Neural progenitor cell (in vitro differentiated cells): Measurements from ENCODE around the gene CLEC3B. TPM values are rescaled to one million over a fixed set of nuclear protein-coding genes. Genes with fewer than 3 reads are reported as not detected.
A peak's percentile ranks its signal among the peaks of the same experiment; 100 is the strongest.

Experiments used
- DNase-seq: peaks from one replicate; pipeline ENCODE4 v3.0.0-alpha.2; 2016; ENCODE audit warnings: low spot score
- H2AFZ ChIP-seq: fragments of 200-600 bp; sonication (generic); replicated peaks from 2 replicates; pipeline ENCODE4 v1.6.1; 2016; ENCODE audit warnings: antibody characterized with exemption
- H3F3A ChIP-seq: fragments of 200-600 bp; sonication (generic); 2 replicates; pipeline ENCODE4 v1.6.1; 2016; ENCODE audit warnings: antibody characterized with exemption, low read depth
- H3K27ac ChIP-seq: fragments of 200-600 bp; sonication (generic); 2 replicates; pipeline ENCODE4 v1.5.1; 2016; ENCODE audit warnings: mild to moderate bottlenecking
- H3K27me3 ChIP-seq: fragments of 200-600 bp; sonication (generic); 2 replicates; pipeline ENCODE4 v1.6.1; 2016; ENCODE audit warnings: mild to moderate bottlenecking, moderate library complexity
- H3K36me3 ChIP-seq: fragments of 200-600 bp; sonication (generic); 2 replicates; pipeline ENCODE4 v1.5.1; 2016
- H3K4me1 ChIP-seq: fragments of 200-600 bp; sonication (generic); 2 replicates; pipeline ENCODE4 v1.6.1; 2016; ENCODE audit warnings: mixed run types
- H3K4me2 ChIP-seq: fragments of 200-600 bp; sonication (generic); 2 replicates; pipeline ENCODE4 v1.6.1; 2016
- H3K4me3 ChIP-seq: fragments of 200-600 bp; sonication (generic); 2 replicates; pipeline ENCODE4 v1.5.1; 2016
- H3K79me2 ChIP-seq: fragments of 200-600 bp; sonication (generic); 2 replicates; pipeline ENCODE4 v1.6.1; 2016; ENCODE audit warnings: low read depth
- H3K9ac ChIP-seq: fragments of 200-600 bp; sonication (generic); 2 replicates; pipeline ENCODE4 v1.6.1; 2016
- H3K9me3 ChIP-seq: fragments of 200-600 bp; sonication (generic); 2 replicates; pipeline ENCODE4 v1.5.1; 2016; ENCODE audit warnings: low read depth
- H4K20me1 ChIP-seq: fragments of 200-600 bp; sonication (generic); 2 replicates; pipeline ENCODE4 v1.6.1; 2016; ENCODE audit warnings: low read depth
- H3K27ac Mint-ChIP-seq: 3 replicates; pipeline ENCODE4 v1.8.0; 2021; ENCODE audit warnings: mixed read lengths
- H3K27me3 Mint-ChIP-seq: 2 replicates; pipeline ENCODE4 v1.8.0; 2022; ENCODE audit warnings: low read depth, mild to moderate bottlenecking, inconsistent platforms, moderate library complexity, mixed read lengths; ENCODE audit not compliant: insufficient read depth
- H3K36me3 Mint-ChIP-seq: 3 replicates; pipeline ENCODE4 v1.8.0; 2021; ENCODE audit warnings: mixed read lengths
- H3K4me1 Mint-ChIP-seq: 3 replicates; pipeline ENCODE4 v1.8.0; 2021; ENCODE audit warnings: mixed read lengths
- H3K4me3 Mint-ChIP-seq: 3 replicates; pipeline ENCODE4 v1.8.0; 2021; ENCODE audit warnings: mild to moderate bottlenecking, moderate library complexity, mixed read lengths
- H3K9me3 Mint-ChIP-seq: 3 replicates; pipeline ENCODE4 v1.8.0; 2020; ENCODE audit warnings: mixed read lengths
- CTCF ChIP-seq: fragments of 200-600 bp; sonication (generic); IDR thresholded peaks from 2 replicates; pipeline ENCODE4 v1.5.1; 2017; ENCODE audit warnings: antibody characterized with exemption, mild to moderate bottlenecking
- EZH2 ChIP-seq: fragments of 200-600 bp; sonication (generic); IDR thresholded peaks from 2 replicates; pipeline ENCODE4 v1.6.1; 2017; ENCODE audit warnings: antibody characterized with exemption, mild to moderate bottlenecking, moderate library complexity
- EZH2phosphoT487 ChIP-seq: fragments of 200-600 bp; sonication (generic); IDR thresholded peaks from 2 replicates; pipeline ENCODE4 v1.6.1; 2017; ENCODE audit warnings: antibody characterized with exemption
- total RNA-seq: library from RNA; depleted of rRNA; stranded (reverse); fragments of >200 nt; gene quantifications from 2 replicates; pipeline ENCODE4 v1.2.3, GENCODE V29; 2015; ENCODE audit warnings: low replicate concordance

CLEC3B gene
- total RNA-seq, 1 donor from 2014 or later = not detected

- Mint-ChIP-seq H3K27me3 (no peaks in the 10 kb centered on the region), H3K4me3 (no peak overlapping the region), H3K4me1 (peaks cover 31% of the 10 kb centered on the region), H3K36me3 (no peaks in the 10 kb centered on the region), H3K9me3 (no peaks in the 10 kb centered on the region), H3K27ac (no peak overlapping the region)
- Histone ChIP-seq H3K9me3 (no peaks in the 10 kb centered on the region), H3K4me2 (no peak overlapping the region), H2AFZ (no peak overlapping the region), H3K4me1 (peaks cover 15% of the 10 kb centered on the region), H3K9ac (no peak overlapping the region), H3K4me3 (no peak overlapping the region), H3K27me3 (peaks cover 39% of the 10 kb centered on the region), H3F3A (peaks cover 13% of the 10 kb centered on the region), H3K27ac (no peak overlapping the region), H4K20me1 (peaks cover 5% of the 10 kb centered on the region), H3K79me2 (no peaks in the 10 kb centered on the region), H3K36me3 (no peaks in the 10 kb centered on the region)
- DNase-seq = no peak
- TF ChIP-seq EZH2 (no peak), EZH2phosphoT487 (no peak), CTCF (no peak)
These were observed 33.0 kb downstream of the CLEC3B start for GRCh38 chr3:45059132-45059531.

GRCh38 chr3:45060165-45060892 is 34.2 kb downstream of the CLEC3B start:
- H3K4me2 ChIP-seq = peak overlapping the region; percentile 52
- peak overlapping the region; percentile 41 for H3K4me3 Mint-ChIP-seq
- H3K36me3 Mint-ChIP-seq = no peaks in the 10 kb centered on the region
- DNase-seq = peak; percentile 67
- H4K20me1 ChIP-seq = peaks cover 5% of the 10 kb centered on the region
- TF ChIP-seq CTCF (no peak), EZH2phosphoT487 (no peak), EZH2 (no peak)
- no peaks in the 10 kb centered on the region for H3K79me2 ChIP-seq
- no peak overlapping the region for H3K27ac Mint-ChIP-seq
- peaks cover 13% of the 10 kb centered on the region for H3F3A ChIP-seq
- H3K27me3 ChIP-seq = peaks cover 32% of the 10 kb centered on the region
- H3K27me3 Mint-ChIP-seq = no peaks in the 10 kb centered on the region
- peaks cover 30% of the 10 kb centered on the region for H3K4me1 Mint-ChIP-seq
- no peak overlapping the region for H3K4me3 ChIP-seq
- no peak overlapping the region for H3K9ac ChIP-seq
- no peaks in the 10 kb centered on the region for H3K36me3 ChIP-seq
- H3K9me3 ChIP-seq = no peaks in the 10 kb centered on the region
- peaks cover 15% of the 10 kb centered on the region for H3K4me1 ChIP-seq
- H2AFZ ChIP-seq = no peak overlapping the region
- H3K27ac ChIP-seq = no peak overlapping the region
- no peaks in the 10 kb centered on the region for H3K9me3 Mint-ChIP-seq

GRCh38 chr3:45062697-45063070 is 36.6 kb downstream of the CLEC3B start:
- H3K4me1 ChIP-seq = peaks cover 15% of the 10 kb centered on the region
- H3K4me3 Mint-ChIP-seq = no peak overlapping the region
- H3K4me2 ChIP-seq = no peak overlapping the region
- H3K27me3 Mint-ChIP-seq = no peaks in the 10 kb centered on the region
- H3K36me3 Mint-ChIP-seq = no peaks in the 10 kb centered on the region
- H3K9me3 Mint-ChIP-seq = no peaks in the 10 kb centered on the region
- H3K27ac Mint-ChIP-seq = no peak overlapping the region
- no peaks in the 10 kb centered on the region for H3K36me3 ChIP-seq
- TF ChIP-seq EZH2phosphoT487 (no peak), EZH2 (no peak), CTCF (no peak)
- no peak overlapping the region for H3K9ac ChIP-seq
- no peak overlapping the region for H2AFZ ChIP-seq
- H3K27me3 ChIP-seq = peaks cover 13% of the 10 kb centered on the region
- H4K20me1 ChIP-seq = peaks cover 5% of the 10 kb centered on the region
- H3K4me3 ChIP-seq = no peak overlapping the region
- no peak overlapping the region for H3K27ac ChIP-seq
- H3K4me1 Mint-ChIP-seq = peaks cover 30% of the 10 kb centered on the region
- H3K9me3 ChIP-seq = no peaks in the 10 kb centered on the region
- no peak for DNase-seq
- H3F3A ChIP-seq = peaks cover 13% of the 10 kb centered on the region
- no peaks in the 10 kb centered on the region for H3K79me2 ChIP-seq
